HEK293 (cell line): Measurements from ENCODE around the gene MED13L.

Source experiments
- CTCF ChIA-PET: fragments of 350-600 bp; formaldehyde crosslinking; extraction: SDS; loops from one replicate; lab custom pipeline; 2021; ENCODE audit warnings: antibody characterized with exemption; lab: Yijun Ruan, JAX
- POLR2A ChIA-PET: fragments of 300-600 bp; formaldehyde crosslinking; extraction: SDS; loops from one replicate; lab custom pipeline; 2020; ENCODE audit warnings: antibody characterized with exemption, inconsistent platforms; lab: Yijun Ruan, JAX
- H3K27ac ChIP-seq: fragments of 200-500 bp; sonication (Bioruptor generic); 2 replicates; pipeline ENCODE4 v1.5.1; 2014; ENCODE audit warnings: low read depth, low read length, control low read depth, inconsistent platforms; ENCODE audit errors: extremely low read depth
- H3K36me3 ChIP-seq, 2 experiments: fragments of 200-500 bp in 1 of 2; sonication (Bioruptor generic) in 1 of 2; 1 replicate in 1 of 2; 2 replicates in 1 of 2; pipeline ENCODE4 v1.5.1; 2014 to 2017; ENCODE audit warnings: inconsistent platforms in 2 of 2, low read length in 2 of 2; ENCODE audit not compliant: control insufficient read depth in 2 of 2, insufficient read depth in 1 of 2
- H3K4me1 ChIP-seq: fragments of 200-500 bp; sonication (Bioruptor generic); 2 replicates; pipeline ENCODE4 v1.5.1; 2014; ENCODE audit warnings: mild to moderate bottlenecking, low read length, inconsistent platforms; ENCODE audit not compliant: control insufficient read depth, insufficient read depth
- H3K4me3 ChIP-seq: 2 replicates; pipeline ENCODE4 v1.5.1; 2011; ENCODE audit warnings: low read depth, mild to moderate bottlenecking, control low read depth, low read length, moderate library complexity
- H3K9me3 ChIP-seq: fragments of 200-500 bp; sonication (Bioruptor generic); 2 replicates; pipeline ENCODE4 v1.5.1; 2014; ENCODE audit warnings: low read depth, low read length, inconsistent platforms; ENCODE audit not compliant: control insufficient read depth, insufficient read depth
- FEZF1 ChIP-seq: fragments of 450-650 bp; formaldehyde crosslinking; IDR thresholded peaks from 2 replicates; pipeline ENCODE4 v1.5.1; 2016; ENCODE audit warnings: missing biosample characterization, missing genetic modification characterization
- HOXD13 ChIP-seq: sonication (generic); formaldehyde crosslinking; IDR thresholded peaks from 2 replicates; pipeline ENCODE4 v1.8.0; 2022; ENCODE audit warnings: missing genetic modification reagents, borderline replicate concordance
- KLF1 ChIP-seq: fragments of 450-650 bp; formaldehyde crosslinking; IDR thresholded peaks from 2 replicates; pipeline ENCODE4 v1.5.1; 2016; ENCODE audit warnings: missing biosample characterization, missing genetic modification characterization
- KLF9 ChIP-seq: fragments of 450-650 bp; formaldehyde crosslinking; IDR thresholded peaks from 2 replicates; pipeline ENCODE4 v1.5.1; 2016; ENCODE audit warnings: missing biosample characterization, missing genetic modification characterization, low read depth
- OVOL3 ChIP-seq: fragments of 450-650 bp; formaldehyde crosslinking; IDR thresholded peaks from 2 replicates; pipeline ENCODE4 v1.5.1; 2016; ENCODE audit warnings: missing biosample characterization, missing genetic modification characterization
- SCRT2 ChIP-seq: fragments of 450-650 bp; formaldehyde crosslinking; IDR thresholded peaks from 2 replicates; pipeline ENCODE4 v1.5.1; 2016; ENCODE audit warnings: missing biosample characterization, missing genetic modification characterization
- SETDB1 ChIP-seq: IDR thresholded peaks from one replicate; pipeline ENCODE4 v1.6.1; 2017; ENCODE audit warnings: mild to moderate bottlenecking, low read length, moderate library complexity, mixed read lengths; ENCODE audit not compliant: insufficient read length
- ZBTB1 ChIP-seq: fragments of 450-650 bp; formaldehyde crosslinking; IDR thresholded peaks from 2 replicates; pipeline ENCODE4 v1.5.1; 2016; ENCODE audit warnings: missing biosample characterization, missing genetic modification characterization
- ZFP3 ChIP-seq: fragments of 450-650 bp; formaldehyde crosslinking; IDR thresholded peaks from 2 replicates; pipeline ENCODE4 v1.5.1; 2016; ENCODE audit warnings: low read depth, missing biosample characterization, missing genetic modification characterization
- ZIC2 ChIP-seq: fragments of 450-650 bp; formaldehyde crosslinking; IDR thresholded peaks from 2 replicates; pipeline ENCODE4 v1.5.1; 2016; ENCODE audit warnings: missing biosample characterization, missing genetic modification characterization
- ZNF112 ChIP-seq: fragments of 450-650 bp; formaldehyde crosslinking; IDR thresholded peaks from 2 replicates; pipeline ENCODE4 v1.5.0; 2017; ENCODE audit warnings: missing biosample characterization, missing genetic modification characterization
- ZNF140 ChIP-seq: fragments of 450-650 bp; formaldehyde crosslinking; IDR thresholded peaks from 2 replicates; pipeline ENCODE4 v1.5.1; 2016; ENCODE audit warnings: missing biosample characterization, missing genetic modification characterization
- ZNF16 ChIP-seq: fragments of 450-650 bp; formaldehyde crosslinking; IDR thresholded peaks from 2 replicates; pipeline ENCODE4 v1.5.1; 2016; ENCODE audit warnings: low read depth, missing biosample characterization, missing genetic modification characterization
- ZNF169 ChIP-seq: fragments of 450-650 bp; formaldehyde crosslinking; IDR thresholded peaks from 2 replicates; pipeline ENCODE4 v1.5.1; 2016; ENCODE audit warnings: missing biosample characterization, missing genetic modification characterization
- ZNF202 ChIP-seq: fragments of 450-650 bp; formaldehyde crosslinking; IDR thresholded peaks from 2 replicates; pipeline ENCODE4 v1.5.1; 2016; ENCODE audit warnings: missing biosample characterization, missing genetic modification characterization, borderline replicate concordance
- ZNF214 ChIP-seq: fragments of 450-650 bp; formaldehyde crosslinking; IDR thresholded peaks from 2 replicates; pipeline ENCODE4 v1.5.1; 2017; ENCODE audit warnings: missing biosample characterization, mild to moderate bottlenecking, missing genetic modification characterization, borderline replicate concordance
- ZNF221 ChIP-seq: fragments of 450-650 bp; formaldehyde crosslinking; IDR thresholded peaks from 2 replicates; pipeline ENCODE4 v1.5.1; 2017; ENCODE audit warnings: missing biosample characterization, missing genetic modification characterization, borderline replicate concordance
- ZNF248 ChIP-seq: fragments of 450-650 bp; formaldehyde crosslinking; IDR thresholded peaks from 2 replicates; pipeline ENCODE4 v1.5.1; 2017; ENCODE audit warnings: missing biosample characterization, missing genetic modification characterization
- ZNF354C ChIP-seq: fragments of 450-650 bp; formaldehyde crosslinking; IDR thresholded peaks from 2 replicates; pipeline ENCODE4 v1.5.1; 2016; ENCODE audit warnings: missing biosample characterization, missing genetic modification characterization, low read depth, borderline replicate concordance
- ZNF423 ChIP-seq: fragments of 450-650 bp; formaldehyde crosslinking; IDR thresholded peaks from 2 replicates; pipeline ENCODE4 v1.5.1; 2016; ENCODE audit warnings: missing biosample characterization, missing genetic modification characterization
- ZNF501 ChIP-seq: fragments of 450-650 bp; formaldehyde crosslinking; IDR thresholded peaks from 2 replicates; pipeline ENCODE4 v1.5.1; 2016; ENCODE audit warnings: missing biosample characterization, missing genetic modification characterization
- ZNF561 ChIP-seq: fragments of 450-650 bp; IDR thresholded peaks from 2 replicates; pipeline ENCODE4 v1.5.1; 2018; ENCODE audit warnings: missing biosample characterization, missing genetic modification characterization, borderline replicate concordance
- ZNF654 ChIP-seq: fragments of 450-650 bp; formaldehyde crosslinking; IDR thresholded peaks from 2 replicates; pipeline ENCODE4 v1.5.1; 2016; ENCODE audit warnings: low read depth, missing biosample characterization, missing genetic modification characterization
- ZNF677 ChIP-seq: fragments of 450-650 bp; IDR thresholded peaks from 2 replicates; pipeline ENCODE4 v1.5.0; 2018; ENCODE audit warnings: missing biosample characterization, mild to moderate bottlenecking, missing genetic modification characterization, moderate library complexity
- ZNF830 ChIP-seq: fragments of 450-650 bp; IDR thresholded peaks from 2 replicates; pipeline ENCODE4 v1.5.0; 2018; ENCODE audit warnings: missing biosample characterization, missing genetic modification characterization, low read depth, mild to moderate bottlenecking, moderate library complexity
- ZNF837 ChIP-seq: fragments of 450-650 bp; formaldehyde crosslinking; IDR thresholded peaks from 2 replicates; pipeline ENCODE4 v1.5.1; 2016; ENCODE audit warnings: missing biosample characterization, missing genetic modification characterization
- ZNF843 ChIP-seq: fragments of 450-650 bp; formaldehyde crosslinking; IDR thresholded peaks from 2 replicates; pipeline ENCODE4 v1.5.1; 2016; ENCODE audit warnings: missing biosample characterization, missing genetic modification characterization
- ZSCAN30 ChIP-seq: fragments of 450-650 bp; IDR thresholded peaks from 2 replicates; pipeline ENCODE4 v1.5.1; 2018; ENCODE audit warnings: missing biosample characterization, mild to moderate bottlenecking, missing genetic modification characterization, moderate library complexity
- TF ChIP-seq, protein P1 (sequence below): fragments of 450-650 bp; formaldehyde crosslinking; IDR thresholded peaks from 2 replicates; pipeline ENCODE4 v1.5.1; 2016; ENCODE audit warnings: missing biosample characterization, missing genetic modification characterization
- TF ChIP-seq, protein P2 (sequence below): fragments of 450-650 bp; formaldehyde crosslinking; IDR thresholded peaks from 2 replicates; pipeline ENCODE4 v1.5.1; 2016; ENCODE audit warnings: missing biosample characterization, missing genetic modification characterization
- TF ChIP-seq, protein P3 (sequence below): fragments of 450-650 bp; formaldehyde crosslinking; IDR thresholded peaks from 2 replicates; pipeline ENCODE4 v1.5.1; 2017; ENCODE audit warnings: missing biosample characterization, missing genetic modification characterization
- TF ChIP-seq, protein P4 (sequence below): fragments of 450-650 bp; formaldehyde crosslinking; IDR thresholded peaks from 2 replicates; pipeline ENCODE4 v1.5.1; 2016; ENCODE audit warnings: missing biosample characterization, missing genetic modification characterization
- TF ChIP-seq, protein P5 (sequence below): fragments of 450-650 bp; formaldehyde crosslinking; IDR thresholded peaks from 2 replicates; pipeline ENCODE4 v1.5.1; 2016; ENCODE audit warnings: missing biosample characterization, missing genetic modification characterization

Gene MED13L

DNA sequence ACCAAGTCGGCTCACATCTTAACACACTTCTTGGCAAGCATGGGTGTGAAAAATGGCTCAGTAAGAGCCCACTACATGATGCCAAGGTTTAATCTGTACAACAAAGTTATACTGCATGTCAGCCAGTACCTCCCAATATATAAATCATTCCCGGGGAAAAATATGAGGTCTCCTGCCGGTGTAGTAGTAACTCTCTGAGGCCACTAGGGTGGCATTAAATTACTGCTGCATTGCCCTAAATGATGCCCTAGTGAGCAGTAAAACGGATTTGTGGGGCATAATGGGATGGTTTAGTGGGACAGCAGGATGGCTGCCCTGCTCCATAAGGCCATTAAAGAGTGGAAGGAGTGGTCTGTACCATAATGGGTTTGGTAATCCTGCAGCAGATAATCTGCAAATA is 267.7 kb downstream of the MED13L start:
- peaks cover 6 to 83% of the 10 kb centered on the region in 2 experiments for H3K36me3 ChIP-seq
- CTCF ChIA-PET = interaction anchor here (0.7 to 3.3 kb wide), 3 partner anchors 12 to 1868 kb away, joined by 3 to 10 read pairs (median 3); no protein-coding TSS in a partner anchor
- TF ChIP-seq ZSCAN30 (tag by site-specific recombination) = peak; percentile 23; the same call in 1 of the 2 replicates
- peak; percentile 35; the same call in 1 of the 2 replicates for TF ChIP-seq FEZF1 (tag by site-specific recombination)
- TF ChIP-seq ZNF221 = no peak
- TF ChIP-seq ZIC2 (tag by site-specific recombination) = peak; percentile 70
- TF ChIP-seq ZNF501 (tag by site-specific recombination) = no peak
- TF ChIP-seq ZNF214 (tag by site-specific recombination) = no peak
- TF ChIP-seq, protein P1, sequence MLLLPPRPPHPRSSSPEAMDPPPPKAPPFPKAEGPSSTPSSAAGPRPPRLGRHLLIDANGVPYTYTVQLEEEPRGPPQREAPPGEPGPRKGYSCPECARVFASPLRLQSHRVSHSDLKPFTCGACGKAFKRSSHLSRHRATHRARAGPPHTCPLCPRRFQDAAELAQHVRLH (tag by site-specific recombination) = peak; percentile 25; the same call in 1 of the 2 replicates
- peak; percentile 83 for TF ChIP-seq ZNF423
- TF ChIP-seq SCRT2 (tag by site-specific recombination) = no peak
- no peak for TF ChIP-seq SETDB1
- TF ChIP-seq, protein P2, sequence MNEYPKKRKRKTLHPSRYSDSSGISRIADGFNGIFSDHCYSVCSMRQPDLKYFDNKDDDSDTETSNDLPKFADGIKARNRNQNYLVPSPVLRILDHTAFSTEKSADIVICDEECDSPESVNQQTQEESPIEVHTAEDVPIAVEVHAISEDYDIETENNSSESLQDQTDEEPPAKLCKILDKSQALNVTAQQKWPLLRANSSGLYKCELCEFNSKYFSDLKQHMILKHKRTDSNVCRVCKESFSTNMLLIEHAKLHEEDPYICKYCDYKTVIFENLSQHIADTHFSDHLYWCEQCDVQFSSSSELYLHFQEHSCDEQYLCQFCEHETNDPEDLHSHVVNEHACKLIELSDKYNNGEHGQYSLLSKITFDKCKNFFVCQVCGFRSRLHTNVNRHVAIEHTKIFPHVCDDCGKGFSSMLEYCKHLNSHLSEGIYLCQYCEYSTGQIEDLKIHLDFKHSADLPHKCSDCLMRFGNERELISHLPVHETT (tag by site-specific recombination) = no peak
- peak; percentile 63; the same call in 1 of the 2 replicates for TF ChIP-seq ZNF561 (tag by site-specific recombination)
- TF ChIP-seq ZNF16 = no peak
- peak; percentile 51; the same call in 1 of the 2 replicates for TF ChIP-seq ZNF843 (tag by site-specific recombination)
- TF ChIP-seq, all 188 proteins: peak for 7
- Histone ChIP-seq H3K4me3 (no peak overlapping the region), H3K27ac (no peak overlapping the region), H3K9me3 (no peaks in the 10 kb centered on the region), H3K4me1 (no peaks in the 10 kb centered on the region)
- POLR2A ChIA-PET = no interaction called here

DNA sequence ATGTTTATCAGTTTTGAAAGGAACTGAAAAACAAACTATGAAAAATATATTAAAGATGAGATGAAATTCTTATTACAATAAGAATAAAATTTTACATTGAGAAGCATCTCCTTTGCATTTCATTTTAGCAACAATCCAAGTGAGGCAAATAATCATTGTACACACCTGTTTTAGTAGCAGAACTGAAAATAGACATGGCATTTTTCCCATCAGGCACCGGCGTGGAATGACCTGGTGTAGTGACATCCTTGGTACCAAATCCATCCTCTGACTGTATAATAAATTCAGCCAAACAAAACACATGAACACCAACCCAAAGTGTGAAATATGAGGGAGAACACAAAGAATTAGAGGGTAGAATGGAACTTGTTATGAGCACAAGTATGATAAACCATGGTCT is 271.4 kb downstream of the MED13L start:
- ChIA-PET POLR2A (no interaction called here), CTCF (interaction anchor here (0.6 to 1.2 kb wide), 2 partner anchors 8 to 259 kb away, joined by 3 read pairs; no protein-coding TSS in a partner anchor)
- Histone ChIP-seq H3K27ac (no peak overlapping the region), H3K9me3 (no peaks in the 10 kb centered on the region), H3K4me1 (no peaks in the 10 kb centered on the region), H3K36me3 (peaks cover 6 to 63% of the 10 kb centered on the region in 2 experiments; a peak in 2 of 3 replicates), H3K4me3 (no peak overlapping the region)
- TF ChIP-seq ZNF140 (tag by site-specific recombination) = no peak
- TF ChIP-seq KLF9 = no peak
- TF ChIP-seq, protein P3, sequence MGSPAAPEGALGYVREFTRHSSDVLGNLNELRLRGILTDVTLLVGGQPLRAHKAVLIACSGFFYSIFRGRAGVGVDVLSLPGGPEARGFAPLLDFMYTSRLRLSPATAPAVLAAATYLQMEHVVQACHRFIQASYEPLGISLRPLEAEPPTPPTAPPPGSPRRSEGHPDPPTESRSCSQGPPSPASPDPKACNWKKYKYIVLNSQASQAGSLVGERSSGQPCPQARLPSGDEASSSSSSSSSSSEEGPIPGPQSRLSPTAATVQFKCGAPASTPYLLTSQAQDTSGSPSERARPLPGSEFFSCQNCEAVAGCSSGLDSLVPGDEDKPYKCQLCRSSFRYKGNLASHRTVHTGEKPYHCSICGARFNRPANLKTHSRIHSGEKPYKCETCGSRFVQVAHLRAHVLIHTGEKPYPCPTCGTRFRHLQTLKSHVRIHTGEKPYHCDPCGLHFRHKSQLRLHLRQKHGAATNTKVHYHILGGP (tag by site-specific recombination) = no peak
- TF ChIP-seq ZNF677 (tag by site-specific recombination) = no peak
- TF ChIP-seq ZNF830 (tag by site-specific recombination) = no peak
- no peak for TF ChIP-seq ZNF654 (tag by site-specific recombination)
- TF ChIP-seq KLF1 (tag by site-specific recombination) = no peak
- no peak for TF ChIP-seq ZNF354C
- TF ChIP-seq ZNF248 (tag by site-specific recombination) = no peak
- TF ChIP-seq, protein P4, sequence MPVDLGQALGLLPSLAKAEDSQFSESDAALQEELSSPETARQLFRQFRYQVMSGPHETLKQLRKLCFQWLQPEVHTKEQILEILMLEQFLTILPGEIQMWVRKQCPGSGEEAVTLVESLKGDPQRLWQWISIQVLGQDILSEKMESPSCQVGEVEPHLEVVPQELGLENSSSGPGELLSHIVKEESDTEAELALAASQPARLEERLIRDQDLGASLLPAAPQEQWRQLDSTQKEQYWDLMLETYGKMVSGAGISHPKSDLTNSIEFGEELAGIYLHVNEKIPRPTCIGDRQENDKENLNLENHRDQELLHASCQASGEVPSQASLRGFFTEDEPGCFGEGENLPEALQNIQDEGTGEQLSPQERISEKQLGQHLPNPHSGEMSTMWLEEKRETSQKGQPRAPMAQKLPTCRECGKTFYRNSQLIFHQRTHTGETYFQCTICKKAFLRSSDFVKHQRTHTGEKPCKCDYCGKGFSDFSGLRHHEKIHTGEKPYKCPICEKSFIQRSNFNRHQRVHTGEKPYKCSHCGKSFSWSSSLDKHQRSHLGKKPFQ (tag by site-specific recombination) = no peak
- TF ChIP-seq ZNF169 (tag by site-specific recombination) = no peak
- TF ChIP-seq, protein P5, sequence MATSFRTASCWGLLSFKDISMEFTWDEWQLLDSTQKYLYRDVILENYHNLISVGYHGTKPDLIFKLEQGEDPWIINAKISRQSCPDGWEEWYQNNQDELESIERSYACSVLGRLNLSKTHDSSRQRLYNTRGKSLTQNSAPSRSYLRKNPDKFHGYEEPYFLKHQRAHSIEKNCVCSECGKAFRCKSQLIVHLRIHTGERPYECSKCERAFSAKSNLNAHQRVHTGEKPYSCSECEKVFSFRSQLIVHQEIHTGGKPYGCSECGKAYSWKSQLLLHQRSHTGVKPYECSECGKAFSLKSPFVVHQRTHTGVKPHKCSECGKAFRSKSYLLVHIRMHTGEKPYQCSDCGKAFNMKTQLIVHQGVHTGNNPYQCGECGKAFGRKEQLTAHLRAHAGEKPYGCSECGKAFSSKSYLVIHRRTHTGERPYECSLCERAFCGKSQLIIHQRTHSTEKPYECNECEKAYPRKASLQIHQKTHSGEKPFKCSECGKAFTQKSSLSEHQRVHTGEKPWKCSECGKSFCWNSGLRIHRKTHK = no peak
- no peak for TF ChIP-seq ZBTB1
- no peak for TF ChIP-seq HOXD13 (CRISPR knock-in tag)
- no peak for TF ChIP-seq ZNF202
- no peak for TF ChIP-seq ZFP3 (tag by site-specific recombination)
- TF ChIP-seq OVOL3 (tag by site-specific recombination) = no peak
- no peak for TF ChIP-seq ZNF837 (tag by site-specific recombination)
- TF ChIP-seq ZNF112 (tag by site-specific recombination) = no peak
